Measurements from ENCODE around the gene PXK. TPM values are rescaled to one million over a fixed set of nuclear protein-coding genes. Genes with fewer than 3 reads are reported as not detected.
"Not testable (repeated sequence)": the region's sequence is repeated elsewhere in the genome, so short reads cannot be mapped to it uniquely, and the experiment has no call there.

PXK gene
- total RNA-seq, result 10 to 100 TPM; 30.3 to 36.1 (median 34.6) TPM

DNA sequence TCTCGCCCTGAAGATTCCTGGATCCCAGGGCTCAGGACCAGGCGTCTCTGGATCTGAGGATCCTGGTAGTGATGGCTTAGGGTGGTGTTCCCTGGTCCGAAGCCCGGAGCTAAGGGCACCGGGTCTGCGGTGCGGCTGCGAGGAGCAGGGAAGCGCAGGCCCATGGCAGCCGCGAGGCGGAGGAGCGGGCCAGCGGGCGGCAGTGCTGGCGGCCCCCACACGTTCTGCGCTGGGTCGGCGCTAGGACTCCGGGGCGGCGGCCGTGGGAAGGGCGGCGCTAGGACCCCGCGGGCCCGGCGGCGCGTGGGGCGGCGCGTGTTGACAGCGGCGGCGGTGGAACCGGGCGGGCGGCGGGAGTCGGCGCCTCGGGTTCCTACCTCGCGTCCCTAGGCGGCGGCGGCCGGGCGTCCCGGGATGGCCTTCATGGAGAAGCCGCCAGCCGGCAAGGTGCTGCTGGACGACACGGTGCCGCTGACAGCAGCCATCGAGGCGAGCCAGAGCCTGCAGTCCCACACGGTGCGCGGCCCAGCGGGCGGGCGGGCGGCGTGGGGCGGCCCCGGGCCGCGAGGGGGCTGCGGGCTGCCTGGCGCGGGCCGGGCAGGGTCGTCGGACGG, at the start of gene PXK:
Gene PXK (plus strand): TSS at position 318 of the 614 bp plus-strand sequence. CDS start 97 bp downstream, at position 415.
- H3K4me1 ChIP-seq, result peaks cover 0 to 7% of the 10 kb centered on the region in 2 donors
- peak within 1 kb of the TSS; percentile 44 to 74 for H3K27ac ChIP-seq
- H3K4me3 ChIP-seq, result peak within 1 kb of the TSS; percentile 85 to 91 (median 86)
- no peaks in the 10 kb centered on the region for H3K36me3 ChIP-seq
- H3K27me3 ChIP-seq, result no peaks in the 10 kb centered on the region
- TF ChIP-seq POLR2A (IDR thresholded peaks at IDR 0.05), result no peak
- peak in 1 of 3 donors; percentile 23 for TF ChIP-seq POLR2AphosphoS5 (IDR thresholded peaks at IDR 0.05)
- TF ChIP-seq, protein P1, sequence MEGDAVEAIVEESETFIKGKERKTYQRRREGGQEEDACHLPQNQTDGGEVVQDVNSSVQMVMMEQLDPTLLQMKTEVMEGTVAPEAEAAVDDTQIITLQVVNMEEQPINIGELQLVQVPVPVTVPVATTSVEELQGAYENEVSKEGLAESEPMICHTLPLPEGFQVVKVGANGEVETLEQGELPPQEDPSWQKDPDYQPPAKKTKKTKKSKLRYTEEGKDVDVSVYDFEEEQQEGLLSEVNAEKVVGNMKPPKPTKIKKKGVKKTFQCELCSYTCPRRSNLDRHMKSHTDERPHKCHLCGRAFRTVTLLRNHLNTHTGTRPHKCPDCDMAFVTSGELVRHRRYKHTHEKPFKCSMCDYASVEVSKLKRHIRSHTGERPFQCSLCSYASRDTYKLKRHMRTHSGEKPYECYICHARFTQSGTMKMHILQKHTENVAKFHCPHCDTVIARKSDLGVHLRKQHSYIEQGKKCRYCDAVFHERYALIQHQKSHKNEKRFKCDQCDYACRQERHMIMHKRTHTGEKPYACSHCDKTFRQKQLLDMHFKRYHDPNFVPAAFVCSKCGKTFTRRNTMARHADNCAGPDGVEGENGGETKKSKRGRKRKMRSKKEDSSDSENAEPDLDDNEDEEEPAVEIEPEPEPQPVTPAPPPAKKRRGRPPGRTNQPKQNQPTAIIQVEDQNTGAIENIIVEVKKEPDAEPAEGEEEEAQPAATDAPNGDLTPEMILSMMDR (IDR thresholded peaks at IDR 0.05), result peak in 1 of 3 donors; percentile 14
- intact Hi-C loops (cut with DNase I; ENCODE audit: low total_unique reads), result loop anchor here (5.0 kb wide), 1 partner anchor 80 kb away; no protein-coding TSS in a partner anchor
- DNase-seq (ENCODE audit: low spot score in 2 of 2), result peak; percentile 45 to 70
- H3K9me3 ChIP-seq, result no peaks in the 10 kb centered on the region

DNA sequence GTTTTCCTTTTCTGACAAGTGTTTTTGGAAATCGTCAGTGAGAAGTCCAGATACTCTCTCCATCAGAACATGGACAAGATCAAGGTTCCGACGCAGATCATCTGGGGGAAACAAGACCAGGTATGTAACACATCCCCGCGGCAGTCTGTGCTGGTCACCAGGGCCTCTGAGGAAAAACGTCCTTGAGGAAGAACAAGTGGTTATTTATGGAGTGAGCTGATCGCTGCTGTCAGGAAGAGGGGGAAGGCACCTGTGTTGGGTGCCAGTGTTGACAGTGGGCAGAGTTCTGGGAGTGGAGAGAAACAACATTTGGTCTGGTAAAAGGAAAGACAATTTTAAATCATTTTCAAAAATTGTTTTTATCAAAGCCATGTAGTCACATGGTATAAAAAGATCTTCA, 47.4 kb upstream of the PXK start:
- H3K27ac ChIP-seq, result no peak overlapping the region
- TF ChIP-seq POLR2AphosphoS5 (IDR thresholded peaks at IDR 0.05) (no peak), POLR2A (IDR thresholded peaks at IDR 0.05) (no peak)
- TF ChIP-seq, protein P1 (IDR thresholded peaks at IDR 0.05), result no peak
- no peaks in the 10 kb centered on the region for H3K4me1 ChIP-seq
- H3K9me3 ChIP-seq, result no peaks in the 10 kb centered on the region
- H3K36me3 ChIP-seq, result no peaks in the 10 kb centered on the region
- no peak for DNase-seq (ENCODE audit: low spot score in 2 of 2)
- intact Hi-C loops (cut with DNase I; ENCODE audit: low total_unique reads), result no loop called here
- no peak overlapping the region for H3K4me3 ChIP-seq
- H3K27me3 ChIP-seq, result no peaks in the 10 kb centered on the region

DNA sequence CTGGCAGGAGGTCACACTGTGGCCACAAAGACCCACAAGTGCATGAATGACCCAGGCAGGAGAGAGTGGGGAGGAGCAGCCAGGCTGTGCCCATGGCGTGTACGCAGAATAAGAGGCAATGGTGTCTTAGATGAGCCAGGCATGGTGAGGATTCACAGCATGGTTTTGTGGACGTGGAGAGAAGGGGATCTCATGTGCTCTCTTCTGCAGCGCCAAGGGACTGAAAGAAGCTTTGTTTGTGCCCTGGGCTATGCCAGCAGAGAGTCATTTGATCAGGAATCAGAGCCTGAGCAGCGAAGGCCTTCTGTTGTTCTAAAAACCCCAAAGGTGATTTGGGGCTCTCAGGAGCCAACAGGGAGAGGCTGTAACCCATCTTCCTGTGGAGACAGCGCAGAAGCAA, 45.3 kb upstream of the PXK start:
- H3K36me3 ChIP-seq, result no peaks in the 10 kb centered on the region
- H3K4me3 ChIP-seq, result no peak overlapping the region
- TF ChIP-seq POLR2A (IDR thresholded peaks at IDR 0.05) (no peak), POLR2AphosphoS5 (IDR thresholded peaks at IDR 0.05) (no peak)
- TF ChIP-seq, protein P1 (IDR thresholded peaks at IDR 0.05), result no peak
- intact Hi-C loops (cut with DNase I; ENCODE audit: low total_unique reads), result no loop called here
- H3K27me3 ChIP-seq, result no peaks in the 10 kb centered on the region
- H3K9me3 ChIP-seq, result no peaks in the 10 kb centered on the region
- DNase-seq (ENCODE audit: low spot score in 2 of 2), result no peak
- no peaks in the 10 kb centered on the region for H3K4me1 ChIP-seq
- no peak overlapping the region for H3K27ac ChIP-seq

DNA sequence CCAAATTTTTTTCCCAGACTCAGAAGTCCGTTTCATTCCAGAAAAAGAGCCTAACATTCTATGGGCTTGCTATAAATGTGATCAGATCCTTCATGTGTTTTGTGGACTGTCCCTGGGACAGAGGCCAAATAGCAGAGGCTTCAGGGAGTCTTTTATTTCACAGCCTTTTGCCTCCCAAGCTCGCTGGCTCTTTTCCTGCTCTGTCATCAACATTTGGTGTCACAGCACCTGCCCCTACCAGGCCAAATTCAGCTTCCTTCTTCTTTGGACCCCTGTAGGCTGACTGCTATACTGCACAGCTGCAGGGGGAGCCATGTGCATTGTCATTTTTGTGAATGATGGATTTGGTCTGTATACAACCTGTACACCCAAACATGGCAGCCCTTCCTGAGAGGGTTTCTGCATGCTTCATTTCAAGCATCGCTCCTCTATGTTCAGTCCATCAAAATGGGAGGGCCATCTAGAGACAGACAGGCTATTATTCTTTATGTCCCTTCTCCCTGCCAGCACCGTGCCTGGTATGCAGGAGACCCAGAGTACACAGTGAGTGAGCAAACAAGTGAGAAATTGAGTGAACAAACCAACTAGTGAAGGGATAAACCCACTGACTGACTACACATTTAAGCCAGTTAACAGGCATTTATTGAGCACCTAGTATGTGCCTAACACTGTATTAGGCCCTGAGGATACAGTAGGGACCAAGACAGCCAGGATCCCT, 44.5 kb upstream of the PXK start:
- Histone ChIP-seq H3K4me1 (no peaks in the 10 kb centered on the region), H3K27ac (no peak overlapping the region), H3K9me3 (no peaks in the 10 kb centered on the region), H3K4me3 (no peak overlapping the region), H3K27me3 (no peaks in the 10 kb centered on the region), H3K36me3 (no peaks in the 10 kb centered on the region)
- DNase-seq (ENCODE audit: low spot score in 2 of 2), result no peak
- intact Hi-C loops (cut with DNase I; ENCODE audit: low total_unique reads), result no loop called here
- TF ChIP-seq POLR2AphosphoS5 (IDR thresholded peaks at IDR 0.05) (no peak), POLR2A (IDR thresholded peaks at IDR 0.05) (no peak)
- TF ChIP-seq, protein P1 (IDR thresholded peaks at IDR 0.05), result no peak

DNA sequence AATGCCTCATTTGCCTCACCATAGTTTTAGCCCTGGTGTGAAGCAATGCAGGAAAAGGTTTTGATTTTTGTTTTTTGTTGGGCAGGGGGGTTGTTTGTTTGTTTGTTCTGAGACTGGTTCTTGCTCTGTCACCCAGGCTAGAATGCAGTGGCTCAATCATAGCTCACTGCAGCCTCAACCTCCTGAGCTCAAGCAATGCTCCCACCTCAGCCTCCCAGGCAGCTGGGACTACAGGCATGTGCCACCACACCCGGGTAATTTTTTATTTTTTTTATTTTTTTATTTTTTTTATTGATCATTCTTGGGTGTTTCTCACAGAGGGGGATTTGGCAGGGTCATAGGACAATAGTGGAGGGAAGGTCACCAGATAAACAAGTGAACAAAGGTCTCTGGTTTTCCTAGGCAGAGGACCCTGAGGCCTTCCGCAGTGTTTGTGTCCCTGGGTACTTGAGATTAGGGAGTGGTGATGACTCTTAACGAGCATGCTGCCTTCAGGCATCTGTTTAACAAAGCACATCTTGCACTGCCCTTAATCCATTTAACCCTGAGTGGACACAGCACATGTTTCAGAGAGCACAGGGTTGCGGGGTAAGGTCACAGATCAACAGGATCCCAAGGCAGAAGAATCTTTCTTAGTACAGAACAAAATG, 43.6 kb upstream of the PXK start:
- H3K4me3 ChIP-seq; H3K36me3 ChIP-seq; H3K27ac ChIP-seq; intact Hi-C loops (cut with DNase I; ENCODE audit: low total_unique reads); H3K9me3 ChIP-seq; H3K27me3 ChIP-seq; H3K4me1 ChIP-seq; DNase-seq (ENCODE audit: low spot score in 2 of 2): not testable (repeated sequence)

DNA sequence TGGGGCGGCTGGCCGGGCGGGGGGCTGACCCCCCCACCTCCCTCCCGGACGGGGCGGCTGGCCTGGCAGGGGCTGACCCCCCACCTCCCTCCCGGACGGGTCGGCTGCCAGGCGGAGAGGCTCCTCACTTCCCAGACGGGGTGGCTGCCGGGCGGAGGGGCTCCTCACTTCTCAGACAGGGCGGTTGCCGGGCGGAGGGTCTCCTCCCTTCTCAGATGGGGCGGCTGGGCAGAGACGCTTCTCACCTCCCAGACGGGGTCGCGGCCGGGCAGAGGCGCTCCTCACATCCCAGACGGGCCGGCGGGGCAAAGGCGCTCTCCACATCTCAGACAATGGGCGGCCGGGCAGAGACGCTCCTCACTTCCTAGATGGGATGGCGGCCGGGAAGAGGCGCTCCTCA, 42.2 kb upstream of the PXK start:
- intact Hi-C loops (cut with DNase I; ENCODE audit: low total_unique reads), result loop anchor here (10.0 kb wide), 1 partner anchor 106 kb away; no protein-coding TSS in a partner anchor
- not testable (repeated sequence) for H3K4me3 ChIP-seq; H3K4me1 ChIP-seq; DNase-seq (ENCODE audit: low spot score in 2 of 2); H3K27ac ChIP-seq; H3K27me3 ChIP-seq; H3K36me3 ChIP-seq; H3K9me3 ChIP-seq
